HS-5 (cell line): Measurements from ENCODE around the gene OSBPL5.
A peak's percentile ranks its signal among the peaks of the same experiment; 100 is the strongest.
"Not testable (repeated sequence)": the region's sequence is repeated elsewhere in the genome, so short reads cannot be mapped to it uniquely, and the experiment has no call there.

ENCODE experiments used
- DNase-seq: peaks from one replicate; pipeline ENCODE4 v3.0.0-alpha.2; 2012; ENCODE audit warnings: low read depth

The OSBPL5 gene

GRCh38 chr11:3080733-3081385 lies 84.3 kb downstream of the OSBPL5 start:
- DNase-seq = no peak

GRCh38 chr11:3080104-3080503 lies 85.0 kb downstream of the OSBPL5 start:
- DNase-seq = no peak

- no peak for DNase-seq
These were observed 87.2 kb downstream of the OSBPL5 start for GRCh38 chr11:3077846-3078440.

GRCh38 chr11:3077189-3077836 lies 87.8 kb downstream of the OSBPL5 start:
- no peak for DNase-seq

DNA sequence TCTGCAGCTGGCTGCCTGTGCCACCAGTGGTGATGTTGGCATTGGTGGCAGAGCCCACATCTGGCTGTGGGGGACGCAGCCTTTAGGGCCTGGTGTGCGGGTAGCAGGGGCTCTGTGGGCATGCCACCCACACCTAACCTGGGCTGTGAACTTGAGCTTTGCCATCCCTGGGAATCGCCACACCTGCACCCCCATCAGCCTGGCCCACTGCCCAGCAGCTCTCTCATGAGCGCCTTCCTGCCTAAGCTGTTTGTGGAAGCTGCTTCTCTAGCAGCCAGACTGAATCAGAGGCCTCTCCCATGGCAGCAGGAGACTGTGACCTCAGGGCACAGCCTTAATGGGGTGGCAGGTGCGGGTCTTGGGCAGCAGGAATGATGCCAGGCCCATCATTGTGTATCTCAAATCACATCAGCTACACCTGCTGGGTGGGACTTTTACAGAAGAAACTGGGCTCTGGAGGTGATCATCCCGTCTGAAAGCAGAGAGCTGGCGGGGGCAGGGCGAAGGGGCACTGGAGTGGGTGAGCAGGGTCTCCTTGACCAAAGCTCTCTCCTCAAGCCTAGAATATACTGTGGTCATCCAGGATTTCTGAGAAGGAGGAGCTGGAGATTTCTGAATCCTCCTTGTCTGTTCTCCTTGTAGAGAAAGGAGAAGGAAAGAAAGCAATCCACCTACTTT lies 90.1 kb downstream of the OSBPL5 start:
- DNase-seq = no peak

GRCh38 chr11:3073029-3073435 lies 92.1 kb downstream of the OSBPL5 start:
- DNase-seq = no peak

DNA sequence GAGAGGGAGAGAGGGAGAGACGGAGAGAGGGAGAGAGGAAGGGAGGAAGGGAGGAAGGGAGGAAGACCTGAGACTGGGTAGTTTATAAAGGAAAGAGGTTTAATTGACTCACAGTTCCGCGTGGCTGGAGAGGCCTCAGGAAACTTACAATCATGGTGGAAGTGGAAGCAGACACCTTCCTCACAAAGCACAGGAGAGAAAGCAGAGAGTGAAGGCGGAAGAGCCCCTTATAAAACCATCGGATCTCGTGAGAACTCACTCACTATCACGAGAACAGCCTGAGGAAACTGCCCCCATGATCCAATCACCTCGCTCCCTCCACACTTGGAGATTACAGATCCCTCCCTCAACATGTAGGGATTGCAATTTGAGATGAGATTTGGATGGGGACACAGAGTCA lies 95.7 kb downstream of the OSBPL5 start:
- no peak for DNase-seq

GRCh38 chr11:3066308-3066707 lies 98.8 kb downstream of the OSBPL5 start:
- DNase-seq = not testable (repeated sequence)

- not testable (repeated sequence) for DNase-seq
These were observed 100.4 kb downstream of the OSBPL5 start for GRCh38 chr11:3064709-3065108.

- DNase-seq = not testable (repeated sequence)
These were observed 101.2 kb downstream of the OSBPL5 start for GRCh38 chr11:3063876-3064275.

GRCh38 chr11:3063432-3063831 lies 101.7 kb downstream of the OSBPL5 start:
- DNase-seq = not testable (repeated sequence)

DNA sequence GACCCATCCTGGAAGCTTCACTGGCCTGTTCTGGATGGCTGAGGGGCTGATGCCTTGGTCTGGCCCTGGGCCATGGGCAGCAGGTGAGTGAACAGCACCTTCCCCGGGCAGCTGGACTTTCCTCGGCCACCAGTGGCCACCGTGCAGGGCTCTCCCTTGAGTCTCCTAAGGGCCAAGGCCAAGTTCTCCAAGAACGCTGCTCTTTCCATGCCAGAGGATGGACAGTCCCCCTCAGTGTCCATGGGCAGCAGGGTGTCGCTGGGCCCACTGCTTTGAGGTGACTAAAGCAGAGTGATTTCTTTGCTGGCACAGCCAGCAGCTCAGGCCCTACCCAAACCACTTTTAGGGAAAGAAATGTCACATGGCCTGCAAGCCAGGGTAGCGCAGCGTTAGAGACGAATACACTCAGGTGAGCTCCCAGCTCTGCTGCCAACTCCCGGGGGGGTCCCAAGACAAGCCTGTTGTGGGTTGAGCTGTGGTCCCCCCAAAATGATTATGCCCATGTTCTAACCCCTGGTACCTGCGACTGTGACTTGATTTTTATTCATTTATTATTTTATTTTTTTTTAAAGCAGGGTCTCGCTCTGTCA lies 104.6 kb downstream of the OSBPL5 start:
- no peak for DNase-seq

DNA sequence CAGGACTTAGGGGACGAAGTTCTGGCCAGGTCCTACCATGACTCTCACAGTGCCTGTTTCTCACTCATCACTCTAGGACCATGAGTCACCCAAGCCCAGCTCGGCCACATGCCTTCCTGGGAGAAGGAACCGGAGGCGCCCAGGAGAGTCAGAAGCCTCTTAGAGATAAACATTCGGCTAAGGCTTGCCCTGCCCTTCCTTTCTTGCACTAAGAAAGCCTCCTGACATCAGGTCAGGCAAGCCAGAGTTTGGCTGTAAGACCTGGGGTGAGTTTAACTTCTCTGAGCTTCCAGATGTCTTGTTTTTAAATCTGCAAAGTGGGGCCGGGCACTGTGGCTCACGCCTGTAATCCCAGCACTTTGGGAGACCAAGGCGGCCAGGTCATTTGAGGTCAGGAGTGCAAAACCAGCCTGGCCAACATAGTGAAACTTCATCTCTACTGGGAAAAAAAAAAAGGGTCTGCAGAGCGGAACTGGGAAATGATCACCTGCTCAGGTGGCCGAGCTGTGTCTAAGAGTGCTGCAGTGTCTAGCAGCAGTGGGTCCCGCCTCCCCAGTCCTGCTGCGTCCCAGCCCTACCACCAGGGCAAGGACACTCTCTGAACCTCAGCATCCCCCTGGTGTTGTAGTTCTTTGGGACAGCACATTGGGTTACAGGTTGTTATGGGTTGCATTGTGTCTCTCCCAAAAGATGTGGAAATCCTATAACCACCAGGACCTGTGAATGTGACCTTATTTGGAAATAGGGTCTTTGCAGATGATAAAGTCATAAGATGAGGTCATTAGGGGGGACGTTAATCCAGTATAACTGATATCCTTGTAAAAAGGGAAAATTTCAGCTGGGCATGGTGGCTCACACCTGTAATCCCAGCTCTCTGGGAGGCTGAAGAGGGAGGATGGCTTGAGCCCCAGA lies 106.1 kb downstream of the OSBPL5 start:
- DNase-seq = peak; percentile 72

- DNase-seq = peak; percentile 77
These were observed 107.8 kb downstream of the OSBPL5 start, which contains the start of gene CARS1 for GRCh38 chr11:3057069-3057963. TSS of gene CARS1 (minus strand) at chr11:3057423. CDS start at chr11:3057367, 56 bp downstream.

GRCh38 chr11:3056296-3057068 lies 108.6 kb downstream of the OSBPL5 start:
- DNase-seq = no peak

- DNase-seq = no peak
These were observed 109.2 kb downstream of the OSBPL5 start for GRCh38 chr11:3055891-3056290.

DNA sequence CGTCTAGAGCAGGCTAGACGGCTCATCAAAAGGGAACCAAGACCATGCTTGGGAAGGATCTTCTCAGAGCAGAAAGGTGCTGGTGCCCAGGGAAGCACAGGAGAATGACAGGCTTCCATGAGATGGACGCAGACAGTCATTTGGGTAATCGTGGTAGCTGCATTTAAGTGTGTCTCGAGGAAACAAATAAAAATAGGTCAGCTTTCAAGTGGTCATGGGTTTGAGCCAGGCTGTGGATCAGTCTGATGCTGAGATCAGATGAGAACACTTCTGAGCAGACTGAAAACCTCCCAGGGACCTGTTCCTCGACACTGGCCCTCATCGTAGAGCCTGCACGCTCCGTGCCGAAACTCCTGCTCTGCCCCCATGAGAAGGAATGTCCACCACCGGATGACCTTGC lies 112.5 kb downstream of the OSBPL5 start:
- no peak for DNase-seq

- DNase-seq = no peak
These were observed 113.0 kb downstream of the OSBPL5 start for GRCh38 chr11:3052109-3052479.
